ENCODE results near the gene KCNN2. TPM values are rescaled to one million over a fixed set of nuclear protein-coding genes. Genes with fewer than 3 reads are reported as not detected.

KCNN2 gene
- total and polyA plus RNA-seq, 9 of the 15 experiments (the other 6 are each of a cell fraction or from before 2014, with no cell fraction given): 0.07 TPM; not detected in 8

DNA sequence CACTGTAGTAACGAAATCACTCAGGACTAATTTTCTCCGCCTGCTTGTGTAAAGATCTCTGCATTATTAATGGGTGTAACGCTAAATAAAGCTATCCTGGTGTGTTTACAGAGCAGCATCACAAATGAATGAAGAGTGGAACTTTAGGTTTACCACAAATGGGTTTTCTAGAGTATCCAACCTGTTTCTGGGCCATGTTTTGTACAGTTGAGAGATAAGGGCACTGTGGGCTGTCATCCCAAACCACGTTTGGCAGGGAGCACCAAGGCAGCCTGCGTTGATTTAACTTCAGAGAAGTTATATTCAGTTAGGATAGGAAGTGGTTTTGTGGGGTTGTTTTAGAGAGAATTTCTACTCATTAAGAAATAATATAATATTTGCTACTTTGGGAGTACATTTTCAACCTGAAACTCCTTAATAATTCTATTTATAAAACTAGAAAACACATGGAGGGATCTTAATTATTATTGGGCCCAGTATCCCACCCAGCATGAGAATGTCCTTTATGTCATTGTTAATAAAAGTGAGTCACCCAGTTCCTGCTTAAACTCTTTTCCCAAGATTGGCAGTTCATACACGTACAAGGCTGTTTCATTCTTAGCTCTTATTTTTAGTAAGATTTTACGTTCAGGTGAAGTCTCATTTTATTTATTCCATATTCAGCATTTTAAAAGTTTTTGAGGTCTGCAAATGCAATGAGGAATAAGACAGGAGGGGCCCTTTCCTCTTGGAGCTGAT lies 8.0 kb downstream of the KCNN2 start:
- no peaks in the 10 kb centered on the region for H3K4me1 ChIP-seq (replicated peaks in 1 of 2; ENCODE audit: control insufficient read depth in 2 of 2, insufficient read depth in 2 of 2, low read length in 2 of 2)
- H3K4me3 ChIP-seq: no peak overlapping the region
- H3K9me3 ChIP-seq (replicated peaks; ENCODE audit: control insufficient read depth, insufficient read depth, low read depth, low read length): no peaks in the 10 kb centered on the region
- H2AFZ ChIP-seq (ENCODE audit: low read depth, low read length): no peak overlapping the region
- no peaks in the 10 kb centered on the region for H3K79me2 ChIP-seq (ENCODE audit: control insufficient read depth, insufficient read depth, low read length)
- CTCF ChIA-PET (ENCODE audit: low intra/inter-chr PET ratio): no interaction called here
- H3K27me3 ChIP-seq (ENCODE audit: control insufficient read depth in 2 of 2, insufficient read depth in 2 of 2, low read length in 2 of 2): no peaks in the 10 kb centered on the region
- no peak overlapping the region for H3K9ac ChIP-seq (ENCODE audit: insufficient read depth in 1 of 2, low read depth in 2 of 2, low read length in 2 of 2)
- POLR2A ChIA-PET: no interaction called here
- H3K4me2 ChIP-seq (ENCODE audit: insufficient read depth, low read length): no peak overlapping the region
- no peak overlapping the region for H3K27ac ChIP-seq (ENCODE audit: extremely low read depth, low read depth, low read length)
- H4K20me1 ChIP-seq (replicated peaks; ENCODE audit: control insufficient read depth, insufficient read depth, low read length): no peaks in the 10 kb centered on the region
- TF ChIP-seq, protein P1, sequence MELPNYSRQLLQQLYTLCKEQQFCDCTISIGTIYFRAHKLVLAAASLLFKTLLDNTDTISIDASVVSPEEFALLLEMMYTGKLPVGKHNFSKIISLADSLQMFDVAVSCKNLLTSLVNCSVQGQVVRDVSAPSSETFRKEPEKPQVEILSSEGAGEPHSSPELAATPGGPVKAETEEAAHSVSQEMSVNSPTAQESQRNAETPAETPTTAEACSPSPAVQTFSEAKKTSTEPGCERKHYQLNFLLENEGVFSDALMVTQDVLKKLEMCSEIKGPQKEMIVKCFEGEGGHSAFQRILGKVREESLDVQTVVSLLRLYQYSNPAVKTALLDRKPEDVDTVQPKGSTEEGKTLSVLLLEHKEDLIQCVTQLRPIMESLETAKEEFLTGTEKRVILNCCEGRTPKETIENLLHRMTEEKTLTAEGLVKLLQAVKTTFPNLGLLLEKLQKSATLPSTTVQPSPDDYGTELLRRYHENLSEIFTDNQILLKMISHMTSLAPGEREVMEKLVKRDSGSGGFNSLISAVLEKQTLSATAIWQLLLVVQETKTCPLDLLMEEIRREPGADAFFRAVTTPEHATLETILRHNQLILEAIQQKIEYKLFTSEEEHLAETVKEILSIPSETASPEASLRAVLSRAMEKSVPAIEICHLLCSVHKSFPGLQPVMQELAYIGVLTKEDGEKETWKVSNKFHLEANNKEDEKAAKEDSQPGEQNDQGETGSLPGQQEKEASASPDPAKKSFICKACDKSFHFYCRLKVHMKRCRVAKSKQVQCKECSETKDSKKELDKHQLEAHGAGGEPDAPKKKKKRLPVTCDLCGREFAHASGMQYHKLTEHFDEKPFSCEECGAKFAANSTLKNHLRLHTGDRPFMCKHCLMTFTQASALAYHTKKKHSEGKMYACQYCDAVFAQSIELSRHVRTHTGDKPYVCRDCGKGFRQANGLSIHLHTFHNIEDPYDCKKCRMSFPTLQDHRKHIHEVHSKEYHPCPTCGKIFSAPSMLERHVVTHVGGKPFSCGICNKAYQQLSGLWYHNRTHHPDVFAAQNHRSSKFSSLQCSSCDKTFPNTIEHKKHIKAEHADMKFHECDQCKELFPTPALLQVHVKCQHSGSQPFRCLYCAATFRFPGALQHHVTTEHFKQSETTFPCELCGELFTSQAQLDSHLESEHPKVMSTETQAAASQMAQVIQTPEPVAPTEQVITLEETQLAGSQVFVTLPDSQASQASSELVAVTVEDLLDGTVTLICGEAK (IDR thresholded peaks at IDR 0.05): no peak
- TF ChIP-seq, protein P1 (CRISPR knock-in tag; IDR thresholded peaks at IDR 0.05): no peak
- TF ChIP-seq ZNF239 (CRISPR knock-in tag; IDR thresholded peaks at IDR 0.05) (no peak), PPARD (CRISPR knock-in tag; IDR thresholded peaks at IDR 0.05) (no peak), CBX3 (IDR thresholded peaks at IDR 0.05; ENCODE audit: borderline replicate concordance in 1 of 2, low read length in 2 of 2) (no peak), CCAR2 (IDR thresholded peaks at IDR 0.05; ENCODE audit: low read depth, low read length) (no peak), NFIC (IDR thresholded peaks at IDR 0.05) (no peak), TAL1 (IDR thresholded peaks at IDR 0.05) (no peak)
- TF ChIP-seq, protein P2, sequence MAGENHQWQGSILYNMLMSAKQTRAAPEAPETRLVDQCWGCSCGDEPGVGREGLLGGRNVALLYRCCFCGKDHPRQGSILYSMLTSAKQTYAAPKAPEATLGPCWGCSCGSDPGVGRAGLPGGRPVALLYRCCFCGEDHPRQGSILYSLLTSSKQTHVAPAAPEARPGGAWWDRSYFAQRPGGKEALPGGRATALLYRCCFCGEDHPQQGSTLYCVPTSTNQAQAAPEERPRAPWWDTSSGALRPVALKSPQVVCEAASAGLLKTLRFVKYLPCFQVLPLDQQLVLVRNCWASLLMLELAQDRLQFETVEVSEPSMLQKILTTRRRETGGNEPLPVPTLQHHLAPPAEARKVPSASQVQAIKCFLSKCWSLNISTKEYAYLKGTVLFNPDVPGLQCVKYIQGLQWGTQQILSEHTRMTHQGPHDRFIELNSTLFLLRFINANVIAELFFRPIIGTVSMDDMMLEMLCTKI (IDR thresholded peaks at IDR 0.05; ENCODE audit: partially characterized antibody): no peak
- BruUV-seq (replicated peaks): no TSS peak
- H3K9me1 ChIP-seq (ENCODE audit: control insufficient read depth, insufficient read depth, low read length): no peaks in the 10 kb centered on the region
- ATAC-seq (no peak), FAIRE-seq (no peak), DNase-seq (ENCODE audit: extremely low read depth in 1 of 4, low spot score in 3 of 4) (no peak)
- WGBS (ENCODE audit: insufficient coverage, low coverage, missing lambda C conversion rate): 0% methylated on average over 7 of the region's 7 CpGs
- in situ Hi-C loops (cut with MboI): no loop called here
- H3K36me3 ChIP-seq (ENCODE audit: control insufficient read depth, insufficient read depth, low read length): no peaks in the 10 kb centered on the region
- intact Hi-C loops (cut with micrococcal nuclease): no loop called here

Measured in K562 (cell line).